Gastrocnemius medialis (tissue), 4 donors: Measurements from ENCODE around the gene DHFR.

Experiments
- CTCF ChIP-seq, 5 experiments: fragments of 450-650 bp in 3 of 5; fragments of 200-600 bp in 2 of 5; sonication (generic) in 2 of 5; IDR thresholded peaks in 4 of 5; conservative IDR thresholded peaks in 1 of 5; 1 replicate in 4 of 5; 2 replicates in 1 of 5; pipeline ENCODE4 v1.5.1; 2016 to 2019; ENCODE audit warnings: antibody characterized with exemption in 5 of 5, mild to moderate bottlenecking in 3 of 5, moderate library complexity in 3 of 5
- POLR2A ChIP-seq, 2 donors: fragments of 450-650 bp; IDR thresholded peaks; one replicate each; pipeline ENCODE4 v1.6.1; 2017; ENCODE audit warnings: antibody characterized with exemption in 2 of 2, mild to moderate bottlenecking in 2 of 2, moderate library complexity in 2 of 2

- TF ChIP-seq CTCF (IDR thresholded peaks at IDR 0.05 in 4 of 5, conservative IDR thresholded peaks at IDR 0.05 in 1 of 5) (no peak), POLR2A (IDR thresholded peaks at IDR 0.05) (no peak)
Observed at GRCh38 chr5:80597500-80597899, 57.3 kb downstream of the DHFR start.
